Dermis blood vessel endothelial cell (primary cell): ENCODE data around the gene FAM186B. TPM values are rescaled to one million over a fixed set of nuclear protein-coding genes. Genes with fewer than 3 reads are reported as not detected.

Source experiments
- DNase-seq: peaks from one replicate; pipeline ENCODE4 v3.0.0; 2010
- total RNA-seq: library from RNA; depleted of rRNA; stranded (reverse); fragments of >200 nt; gene quantifications from 2 replicates; pipeline ENCODE4 v1.2.3, GENCODE V29; 2014

Gene FAM186B
- total RNA-seq, 1 donor from 2014 or later: 0.34 TPM

DNA sequence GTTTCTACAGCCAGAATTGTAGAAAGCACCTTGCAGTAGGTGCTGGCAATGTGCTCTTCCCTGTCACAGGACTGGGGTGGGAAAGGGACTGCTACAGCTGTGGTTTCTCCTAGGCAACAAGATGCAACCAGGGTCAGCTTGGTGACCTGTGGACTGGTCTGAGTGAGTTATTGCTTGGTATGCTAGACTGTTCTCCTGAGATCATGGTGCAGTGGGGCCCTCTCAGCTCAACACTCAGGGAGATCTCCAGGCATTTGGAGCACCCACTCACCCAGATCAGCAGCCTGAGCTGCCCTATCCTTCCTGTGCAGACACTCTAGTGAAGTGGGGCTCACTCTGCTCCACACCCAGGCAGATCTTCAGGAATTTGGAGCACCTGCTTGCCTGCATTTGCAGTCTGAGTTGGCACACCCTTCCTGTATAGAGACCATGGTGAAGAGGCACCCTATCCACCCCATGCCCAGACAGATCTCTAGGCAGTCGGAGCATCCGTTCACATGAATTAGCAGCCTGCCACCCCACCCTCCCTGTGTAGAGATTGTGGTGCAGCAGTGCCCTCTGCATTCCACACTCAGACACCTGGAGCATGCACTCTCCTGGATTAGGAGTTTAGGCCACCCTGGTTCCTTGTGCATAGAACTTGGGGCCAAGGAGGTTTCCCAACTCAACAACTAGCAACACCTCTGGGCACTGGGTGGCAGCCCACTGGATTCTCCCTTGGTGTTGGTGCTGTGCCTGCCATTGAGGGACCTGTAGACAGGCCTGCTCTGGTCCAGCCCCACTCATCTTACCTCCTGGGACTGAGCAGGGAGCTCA, 3.8 kb upstream of the FAM186B start:
- DNase-seq: no peak

- DNase-seq: no peak
Observed at GRCh38 chr12:49604856-49605255, 583 bp downstream of the FAM186B start.

DNA sequence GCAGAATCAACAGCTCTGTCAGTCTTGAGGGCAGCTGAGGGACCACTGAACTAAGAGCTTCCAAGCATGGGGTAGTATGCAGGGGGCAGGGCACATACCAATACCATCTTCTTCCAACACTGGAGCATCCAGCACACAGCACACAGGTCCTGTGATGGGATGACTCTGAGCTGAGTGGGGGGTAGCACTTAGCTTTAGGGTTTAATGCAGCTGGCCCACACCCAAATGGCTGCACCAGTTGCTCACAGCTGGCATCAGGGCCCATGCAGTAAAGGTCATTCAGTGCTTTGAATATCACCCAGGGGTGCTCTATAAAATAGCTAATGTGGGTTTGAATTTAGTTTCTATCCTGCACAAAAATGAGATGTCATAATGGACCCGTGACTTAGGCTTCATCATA, 1.7 kb downstream of the FAM186B start:
- DNase-seq: no peak

GRCh38 chr12:49599961-49600360, 5.5 kb downstream of the FAM186B start:
- DNase-seq: no peak

- no peak for DNase-seq
Observed at GRCh38 chr12:49598527-49598926, 6.9 kb downstream of the FAM186B start.

DNA sequence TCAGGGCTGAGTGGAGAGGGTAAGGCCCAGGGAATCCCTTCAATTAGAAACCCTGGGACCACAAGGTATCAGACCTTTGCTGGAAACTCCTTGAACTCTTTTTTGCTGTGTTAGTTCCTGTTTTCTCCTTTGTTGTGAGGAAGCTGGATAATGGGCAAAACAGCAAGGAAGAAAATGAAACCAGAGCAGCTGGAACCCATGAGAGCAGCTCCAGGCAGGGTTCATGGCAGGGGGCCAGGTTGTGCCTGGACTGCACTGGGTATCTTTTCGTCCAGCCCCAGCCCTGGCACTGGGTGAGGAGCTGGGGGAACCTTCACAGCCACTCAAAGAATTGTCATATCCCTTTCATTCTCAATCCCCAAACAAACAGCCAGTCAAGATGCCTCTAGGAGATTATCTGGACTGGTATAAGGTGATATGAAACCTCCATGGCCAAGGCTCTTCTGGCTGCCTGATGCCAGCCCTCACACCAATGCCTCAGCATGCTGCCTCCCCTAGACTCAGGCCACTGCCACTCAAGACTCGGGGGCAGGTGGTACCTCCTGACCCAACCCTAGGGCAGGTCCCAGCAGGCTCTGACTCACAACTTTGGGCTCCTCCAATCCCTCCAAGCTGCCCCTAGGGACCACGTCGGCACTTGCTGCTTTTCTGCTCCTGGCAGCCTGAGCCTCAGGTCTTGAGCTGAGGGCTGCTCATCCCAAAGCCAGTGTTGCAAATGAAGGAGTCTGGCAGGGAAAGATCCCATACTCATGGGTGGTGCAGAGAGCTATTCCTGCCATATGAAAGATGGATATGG, 16.5 kb downstream of the FAM186B start:
- no peak for DNase-seq

GRCh38 chr12:49588281-49588680, 17.2 kb downstream of the FAM186B start:
- no peak for DNase-seq

- no peak for DNase-seq
Observed at GRCh38 chr12:49587174-49587908, 18.1 kb downstream of the FAM186B start.

DNA sequence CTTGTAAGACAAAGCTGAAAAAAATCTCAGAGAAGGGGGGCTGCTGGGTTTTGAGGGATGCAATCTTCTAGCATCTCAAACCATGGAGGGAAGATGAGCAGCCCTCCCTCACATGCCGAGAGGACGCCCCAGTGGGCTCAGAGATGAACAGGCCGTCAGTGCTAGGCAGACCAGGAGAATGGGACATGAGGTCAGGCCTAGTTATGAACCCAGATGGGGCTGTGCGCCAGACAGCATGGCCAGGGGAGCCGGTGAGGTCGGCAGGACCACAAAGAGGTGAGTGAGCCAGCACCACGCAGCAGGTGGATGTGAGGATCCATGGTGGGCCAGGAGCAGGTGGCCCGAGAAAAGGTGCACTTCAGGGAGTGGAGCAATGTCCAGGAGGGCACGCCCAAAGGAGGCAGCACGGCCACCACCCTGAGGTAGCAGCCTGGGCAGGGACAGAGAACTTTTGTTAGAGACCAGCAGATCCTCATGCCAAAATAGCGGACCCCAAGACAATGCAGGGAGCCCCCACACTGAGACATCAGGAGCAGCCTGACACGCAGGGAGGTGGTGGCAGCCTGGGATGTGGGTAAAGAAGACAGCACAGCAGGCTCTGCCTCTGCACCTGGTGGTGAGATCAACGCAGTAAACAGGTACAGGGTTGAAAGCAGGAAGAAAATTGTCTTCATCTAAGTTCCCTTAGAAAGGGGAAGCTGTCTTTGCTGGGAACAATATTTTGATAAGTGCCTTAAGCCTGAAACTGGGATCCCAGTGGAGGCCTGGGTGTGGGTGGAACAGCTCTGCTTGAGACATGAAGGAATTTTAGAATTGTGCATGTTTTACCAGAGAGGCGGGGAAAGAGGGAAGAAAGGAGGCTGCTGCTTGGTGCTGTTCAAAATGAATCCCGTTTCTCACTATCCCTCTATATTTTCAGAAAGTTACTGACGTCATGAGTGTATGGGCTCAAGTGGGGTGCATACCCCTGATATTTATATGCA, 19.7 kb downstream of the FAM186B start:
- no peak for DNase-seq

DNA sequence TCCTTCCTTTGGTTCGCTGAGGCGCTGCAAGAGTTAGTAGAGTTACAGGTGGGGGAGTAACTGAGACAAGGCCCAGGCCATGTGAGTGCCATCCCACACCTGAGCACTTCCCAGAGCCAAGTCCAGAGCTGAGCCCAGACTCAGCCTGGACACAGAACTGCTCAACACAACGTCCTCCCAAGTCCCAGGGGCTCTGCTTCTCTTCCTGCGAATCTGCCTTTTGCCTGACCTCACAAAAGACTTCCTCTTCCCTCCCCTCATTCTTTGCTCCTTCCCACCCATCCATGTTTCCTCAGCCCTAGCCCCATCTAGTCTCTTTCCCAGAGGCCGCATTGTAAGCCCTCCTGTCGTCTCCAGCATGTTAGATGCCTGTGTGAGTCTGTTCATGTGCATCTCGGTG, 20.8 kb downstream of the FAM186B start:
- DNase-seq: no peak

DNA sequence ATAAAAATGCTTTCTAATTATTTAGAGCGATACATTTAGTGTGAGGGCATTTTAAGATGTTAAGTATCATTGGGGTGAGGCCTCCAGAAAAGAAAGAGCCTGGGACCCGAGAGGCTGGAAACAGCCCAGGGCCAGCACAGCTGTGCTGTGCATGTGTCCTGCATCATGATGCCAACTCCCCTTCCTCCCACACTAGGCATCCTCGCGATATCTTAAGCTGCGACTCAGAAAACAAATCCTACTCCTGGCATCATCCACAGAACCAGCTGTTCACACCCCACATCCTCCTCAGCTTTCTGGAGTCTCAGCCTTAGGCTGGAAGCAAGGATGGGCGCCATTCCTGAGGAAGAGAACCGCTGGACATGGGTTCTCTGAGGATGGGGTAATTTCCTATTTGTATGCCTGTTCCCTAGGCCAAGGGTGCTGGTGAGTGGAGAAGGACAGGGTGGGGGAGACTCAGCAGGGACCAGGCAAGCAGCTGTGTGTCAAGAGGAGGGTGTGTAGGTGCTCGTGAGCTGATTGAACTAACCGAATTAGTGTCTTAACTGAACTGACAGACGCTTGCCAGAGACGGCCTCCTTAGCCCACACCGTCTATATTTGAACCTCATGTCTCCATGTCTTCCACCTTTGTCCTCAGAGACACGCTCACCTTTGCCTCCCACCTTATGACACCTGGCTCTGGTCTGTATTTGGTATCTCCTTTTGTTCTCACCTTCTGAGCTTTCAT, 21.9 kb downstream of the FAM186B start:
- no peak for DNase-seq

GRCh38 chr12:49582850-49583249, 22.6 kb downstream of the FAM186B start:
- DNase-seq: no peak

GRCh38 chr12:49582201-49582600, 23.2 kb downstream of the FAM186B start:
- DNase-seq: no peak

DNA sequence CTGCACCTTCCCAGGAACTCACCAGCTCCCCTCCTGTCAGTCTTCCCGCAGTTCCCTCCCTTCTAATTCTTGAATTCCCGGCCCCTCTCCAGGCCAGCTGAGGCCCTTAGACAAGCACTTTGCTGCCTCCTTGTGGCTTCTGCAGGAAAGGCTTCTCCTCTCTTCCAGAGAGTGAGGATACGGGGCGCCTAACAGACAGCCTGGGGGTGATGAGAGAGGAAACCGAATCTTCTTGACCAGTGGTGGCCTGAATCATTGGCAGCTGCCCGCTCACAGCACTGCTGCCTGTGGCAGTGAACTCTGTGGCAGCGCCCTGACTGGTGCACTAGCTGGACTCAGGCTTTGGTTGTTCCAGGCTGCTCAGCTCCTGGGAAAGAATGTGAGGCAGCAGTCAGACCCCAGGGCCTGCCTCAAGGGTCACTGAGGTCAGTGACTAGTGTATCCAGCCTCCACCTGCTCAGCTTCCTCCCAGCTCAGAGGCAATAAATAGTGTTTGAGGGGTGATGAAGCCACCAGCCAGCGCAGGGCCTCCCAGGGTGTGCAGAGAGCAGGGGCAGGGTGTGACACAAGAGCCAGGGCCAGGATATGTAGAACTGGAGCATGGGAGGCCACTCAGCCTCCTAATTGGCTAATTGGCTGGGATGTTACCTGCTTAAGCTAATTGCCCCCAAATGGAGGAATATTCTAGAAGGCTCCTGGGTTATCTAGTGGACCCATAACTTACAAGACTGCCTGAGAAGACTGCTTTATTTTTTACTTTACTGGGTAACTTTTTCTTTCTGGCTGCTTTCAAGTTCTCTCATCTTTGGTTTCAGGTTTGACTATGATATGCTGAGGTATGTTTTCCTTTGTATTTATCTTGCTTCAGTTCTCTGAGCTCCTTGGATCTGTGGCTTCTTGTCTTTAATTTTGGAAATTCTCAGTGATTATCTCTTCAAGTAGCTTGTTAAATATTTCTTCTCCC, 24.6 kb downstream of the FAM186B start:
- peak; percentile 87 for DNase-seq

GRCh38 chr12:49578471-49579112, 26.8 kb downstream of the FAM186B start:
- no peak for DNase-seq

DNA sequence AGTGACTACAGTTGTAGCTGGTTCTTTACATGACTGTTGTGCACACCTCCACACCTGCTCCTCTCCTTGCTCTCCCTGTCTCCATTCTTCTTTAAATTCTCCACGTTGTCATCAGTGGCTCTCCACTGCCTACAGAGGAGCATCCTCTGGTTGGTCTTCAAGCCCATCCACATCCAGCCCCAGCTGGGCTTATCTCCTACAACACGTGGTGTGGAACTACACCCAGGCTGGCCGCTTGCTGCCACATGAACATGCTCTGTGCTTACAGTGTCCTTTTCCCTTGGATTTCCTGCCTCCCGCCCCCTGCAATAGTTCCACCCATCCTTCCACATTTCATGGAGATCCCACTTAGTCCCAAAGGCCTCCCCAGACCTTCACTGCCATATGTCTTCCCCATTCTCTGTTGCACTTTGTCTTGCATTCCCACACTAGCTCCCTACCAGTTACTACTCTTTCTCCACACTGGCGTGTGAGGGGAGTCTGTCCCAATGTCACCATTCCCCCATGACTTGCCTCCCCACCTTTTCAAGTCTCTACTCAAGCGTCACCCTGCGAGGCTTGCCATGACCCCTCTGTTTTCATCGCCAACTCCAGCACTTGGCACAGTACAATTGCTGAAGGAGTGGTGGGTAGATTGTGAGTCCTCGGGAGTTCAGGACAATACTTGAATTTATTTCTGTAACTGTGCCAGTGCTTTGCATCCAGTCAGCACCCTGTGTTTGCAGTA, 27.7 kb downstream of the FAM186B start:
- no peak for DNase-seq

GRCh38 chr12:49568442-49569162, 36.8 kb downstream of the FAM186B start:
- DNase-seq: peak; percentile 49
